OCI-LY1 (cell line): ENCODE results near the gene ARHGAP8.

Experiments
- H2AFZ ChIP-seq: fragments of 200-600 bp; sonication (generic), shearing (Covaris generic); 2 replicates; pipeline ENCODE4 v1.6.0; 2014; ENCODE audit warnings: antibody characterized with exemption, mild to moderate bottlenecking, low read length
- H3F3A ChIP-seq: fragments of 200-600 bp; sonication (generic), shearing (Covaris generic); 2 replicates; pipeline ENCODE4 v1.6.0; 2014; ENCODE audit warnings: mild to moderate bottlenecking, antibody characterized with exemption, low read length, moderate library complexity; ENCODE audit not compliant: insufficient read depth
- H3K27ac ChIP-seq: fragments of 200-600 bp; sonication (generic); 2 replicates; pipeline ENCODE4 v1.5.1; 2014; ENCODE audit warnings: low read length, mixed run types, mild to moderate bottlenecking, low read depth; ENCODE audit not compliant: poor library complexity, severe bottlenecking
- H3K27me3 ChIP-seq: fragments of 200-600 bp; sonication (generic); 2 replicates; pipeline ENCODE4 v1.6.0; 2014; ENCODE audit warnings: antibody characterized with exemption, mild to moderate bottlenecking, low read length, moderate library complexity; ENCODE audit not compliant: insufficient read depth
- H3K36me3 ChIP-seq: fragments of 200-600 bp; sonication (generic); 2 replicates; pipeline ENCODE4 v1.6.1; 2014; ENCODE audit warnings: mild to moderate bottlenecking, antibody characterized with exemption, low read length, moderate library complexity, mixed read lengths; ENCODE audit not compliant: insufficient read depth
- H3K4me1 ChIP-seq: fragments of 200-600 bp; sonication (generic); 2 replicates; pipeline ENCODE4 v1.5.1; 2014; ENCODE audit warnings: mild to moderate bottlenecking, low read length, moderate library complexity; ENCODE audit not compliant: insufficient read depth, severe bottlenecking
- H3K4me2 ChIP-seq: fragments of 200-600 bp; sonication (generic), shearing (Covaris generic); 2 replicates; pipeline ENCODE4 v1.6.1; 2014; ENCODE audit warnings: low read length
- H3K4me3 ChIP-seq: fragments of 200-600 bp; sonication (generic); 2 replicates; pipeline ENCODE4 v1.5.1; 2014; ENCODE audit warnings: low read length, low read depth, mild to moderate bottlenecking, mixed read lengths; ENCODE audit not compliant: poor library complexity, severe bottlenecking
- H3K79me2 ChIP-seq: fragments of 200-600 bp; shearing (Covaris generic); 2 replicates; pipeline ENCODE4 v1.6.1; 2016; ENCODE audit warnings: mixed run types, low read length, mixed read lengths; ENCODE audit not compliant: insufficient read depth
- H3K9ac ChIP-seq: fragments of 200-600 bp; sonication (generic), shearing (Covaris generic); 2 replicates; pipeline ENCODE4 v1.6.1; 2014; ENCODE audit warnings: mild to moderate bottlenecking, low read length, mixed read lengths
- H3K9me2 ChIP-seq: fragments of 200-600 bp; sonication (generic), shearing (Covaris generic); 2 replicates; pipeline ENCODE4 v1.6.1; 2014; ENCODE audit warnings: low read depth, mild to moderate bottlenecking, low read length, mixed read lengths
- H3K9me3 ChIP-seq: fragments of 200-600 bp; shearing (Covaris generic); 2 replicates; pipeline ENCODE4 v1.6.1; 2014; ENCODE audit warnings: low read length, mixed read lengths
- H4K20me1 ChIP-seq: fragments of 200-600 bp; sonication (generic), shearing (Covaris generic); 2 replicates; pipeline ENCODE4 v1.6.0; 2016; ENCODE audit warnings: mild to moderate bottlenecking, low read length; ENCODE audit not compliant: insufficient read depth
- EZH2 ChIP-seq: fragments of 200-600 bp; sonication (generic), shearing (Covaris generic); IDR thresholded peaks from 2 replicates; pipeline ENCODE4 v1.8.0; 2017; ENCODE audit warnings: borderline replicate concordance, mixed run types, mild to moderate bottlenecking, antibody characterized with exemption, low read length, moderate library complexity, mixed read lengths
- TF ChIP-seq, protein P1 (sequence below): fragments of 200-600 bp; sonication (generic), shearing (Covaris generic); IDR thresholded peaks from 2 replicates; pipeline ENCODE4 v1.5.1; 2017; ENCODE audit warnings: mild to moderate bottlenecking, antibody characterized with exemption, low read length, moderate library complexity, mixed read lengths

ARHGAP8 gene

GRCh38 chr22:44741929-44742328 lies 10.4 kb upstream of the ARHGAP8 start:
- H2AFZ ChIP-seq: no peak overlapping the region
- H3K36me3 ChIP-seq: no peaks in the 10 kb centered on the region
- no peak for TF ChIP-seq EZH2
- TF ChIP-seq, protein P1, sequence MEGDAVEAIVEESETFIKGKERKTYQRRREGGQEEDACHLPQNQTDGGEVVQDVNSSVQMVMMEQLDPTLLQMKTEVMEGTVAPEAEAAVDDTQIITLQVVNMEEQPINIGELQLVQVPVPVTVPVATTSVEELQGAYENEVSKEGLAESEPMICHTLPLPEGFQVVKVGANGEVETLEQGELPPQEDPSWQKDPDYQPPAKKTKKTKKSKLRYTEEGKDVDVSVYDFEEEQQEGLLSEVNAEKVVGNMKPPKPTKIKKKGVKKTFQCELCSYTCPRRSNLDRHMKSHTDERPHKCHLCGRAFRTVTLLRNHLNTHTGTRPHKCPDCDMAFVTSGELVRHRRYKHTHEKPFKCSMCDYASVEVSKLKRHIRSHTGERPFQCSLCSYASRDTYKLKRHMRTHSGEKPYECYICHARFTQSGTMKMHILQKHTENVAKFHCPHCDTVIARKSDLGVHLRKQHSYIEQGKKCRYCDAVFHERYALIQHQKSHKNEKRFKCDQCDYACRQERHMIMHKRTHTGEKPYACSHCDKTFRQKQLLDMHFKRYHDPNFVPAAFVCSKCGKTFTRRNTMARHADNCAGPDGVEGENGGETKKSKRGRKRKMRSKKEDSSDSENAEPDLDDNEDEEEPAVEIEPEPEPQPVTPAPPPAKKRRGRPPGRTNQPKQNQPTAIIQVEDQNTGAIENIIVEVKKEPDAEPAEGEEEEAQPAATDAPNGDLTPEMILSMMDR: no peak
- no peak overlapping the region for H3K4me3 ChIP-seq
- no peaks in the 10 kb centered on the region for H3K9me3 ChIP-seq
- no peaks in the 10 kb centered on the region for H3F3A ChIP-seq
- H3K9me2 ChIP-seq: no peaks in the 10 kb centered on the region
- H3K9ac ChIP-seq: no peak overlapping the region
- H3K4me2 ChIP-seq: no peak overlapping the region
- no peaks in the 10 kb centered on the region for H3K4me1 ChIP-seq
- no peaks in the 10 kb centered on the region for H3K79me2 ChIP-seq
- H4K20me1 ChIP-seq: no peaks in the 10 kb centered on the region
- H3K27ac ChIP-seq: no peak overlapping the region
- 0 out of 2 replicates have a peak, but pooled peaks cover 2% of the 10 kb centered on the region for H3K27me3 ChIP-seq

DNA sequence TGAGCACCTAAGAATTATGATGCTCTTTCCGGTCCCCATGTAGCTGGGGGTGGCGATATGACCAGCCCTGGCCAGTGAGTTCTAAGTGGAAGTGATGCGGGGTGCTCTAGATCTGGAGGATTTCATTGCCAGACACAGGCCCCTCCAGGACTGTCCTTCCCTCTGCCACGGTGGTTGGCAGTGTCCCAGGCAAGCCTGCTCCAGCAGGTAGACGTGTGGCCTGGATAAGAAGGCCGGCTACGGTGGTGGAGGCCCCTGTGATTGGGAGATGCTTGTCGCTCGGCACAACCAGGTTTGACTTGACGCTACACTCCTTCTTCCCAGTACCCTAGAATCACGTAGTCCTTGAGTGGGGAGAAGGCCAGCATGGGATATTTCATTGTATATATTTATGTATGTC lies 9.1 kb upstream of the ARHGAP8 start:
- H3K36me3 ChIP-seq: no peaks in the 10 kb centered on the region
- no peaks in the 10 kb centered on the region for H3F3A ChIP-seq
- H3K79me2 ChIP-seq: no peaks in the 10 kb centered on the region
- H3K27ac ChIP-seq: no peak overlapping the region
- no peaks in the 10 kb centered on the region for H3K27me3 ChIP-seq
- H4K20me1 ChIP-seq: no peaks in the 10 kb centered on the region
- TF ChIP-seq EZH2: no peak
- TF ChIP-seq, protein P1: no peak
- no peak overlapping the region for H3K9ac ChIP-seq
- H3K4me2 ChIP-seq: no peak overlapping the region
- H2AFZ ChIP-seq: no peak overlapping the region
- no peaks in the 10 kb centered on the region for H3K4me1 ChIP-seq
- H3K4me3 ChIP-seq: no peak overlapping the region
- no peaks in the 10 kb centered on the region for H3K9me3 ChIP-seq
- H3K9me2 ChIP-seq: no peaks in the 10 kb centered on the region

DNA sequence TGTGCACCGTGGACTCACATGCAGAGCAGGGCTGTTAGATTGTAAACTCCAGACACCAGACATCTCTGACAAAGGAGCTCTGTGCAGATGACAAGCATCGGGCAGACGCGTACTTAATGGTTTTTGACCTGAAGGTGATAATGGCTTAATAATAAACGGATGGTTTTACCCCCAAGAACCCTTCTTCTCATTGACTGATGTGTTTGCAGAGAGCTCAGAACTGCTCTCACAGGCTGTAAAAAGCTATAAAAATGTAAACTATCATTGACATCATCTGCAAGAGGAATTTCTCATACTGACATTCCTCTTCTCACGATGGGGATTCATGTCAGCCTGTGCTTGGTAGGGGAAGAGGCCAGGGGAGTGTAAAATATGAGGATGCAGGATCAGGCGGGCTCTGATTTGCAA lies 8.6 kb upstream of the ARHGAP8 start:
- Histone ChIP-seq H3K27ac (no peak overlapping the region), H3F3A (no peaks in the 10 kb centered on the region), H4K20me1 (no peaks in the 10 kb centered on the region), H3K36me3 (no peaks in the 10 kb centered on the region), H2AFZ (no peak overlapping the region), H3K4me1 (no peaks in the 10 kb centered on the region), H3K9ac (no peak overlapping the region), H3K9me3 (no peaks in the 10 kb centered on the region), H3K79me2 (no peaks in the 10 kb centered on the region), H3K9me2 (no peaks in the 10 kb centered on the region), H3K27me3 (no peaks in the 10 kb centered on the region), H3K4me2 (no peak overlapping the region), H3K4me3 (no peak overlapping the region)
- TF ChIP-seq, protein P1: no peak
- TF ChIP-seq EZH2: no peak
